A375 (cell line): ENCODE data around the gene BAZ2B. TPM values are rescaled to one million over a fixed set of nuclear protein-coding genes. Genes with fewer than 3 reads are reported as not detected.

Experiments used
- small RNA-seq: library from RNA; depleted of rRNA; stranded (forward); fragments of <200 nt; gene quantifications from one replicate; pipeline ENCODE3, GENCODE V24; 2014
- total RNA-seq: library from RNA; depleted of rRNA; stranded (reverse); fragments of >200 nt; shearing (Covaris generic); gene quantifications from 2 replicates; pipeline ENCODE4 v1.2.3, GENCODE V29; 2014; rRNA removed

The BAZ2B gene
- 23.8 and 26.3 TPM in 2 replicates for total RNA-seq

GRCh38 chr2:159616286-159616701 is at the start of gene BAZ2B:
Gene BAZ2B (minus strand): TSS chr2:159616548. CDS start chr2:159478719, 137,829 bp downstream.

GRCh38 chr2:159285929-159286708 is 330.2 kb downstream of the BAZ2B start, which contains the start of gene WDSUB1:
Gene WDSUB1 (minus strand): TSS chr2:159286703. CDS start chr2:159283069, 3,634 bp downstream.

Small RNA genes within 50 kb of the gene (small RNA-seq; reads per million reads assigned to genes)
- gene RF00019, result not detected

Other genes starting within 250 kb of the BAZ2B start
- gene MARCHF7, start 96.0 kb upstream of the BAZ2B start, total RNA-seq, result 35.3 and 44.3 TPM in 2 replicates
- 3.8 and 3.9 TPM in 2 replicates for gene CD302, start 181.7 kb upstream of the BAZ2B start, total RNA-seq